ENCODE results near the gene ADSS1.

Gene ADSS1

GRCh38 chr14:104770851-104771272 is 46.8 kb downstream of the ADSS1 start:
- no peak for DNase-seq

- DNase-seq, result no peak
Observed at GRCh38 chr14:104771374-104771773, 47.3 kb downstream of the ADSS1 start.

- no peak for DNase-seq
Observed at GRCh38 chr14:104771918-104772706, 48.1 kb downstream of the ADSS1 start.

- DNase-seq, result no peak
Observed at GRCh38 chr14:104772707-104773504, 48.9 kb downstream of the ADSS1 start.

GRCh38 chr14:104773505-104774452 is 49.8 kb downstream of the ADSS1 start:
- DNase-seq, result no peak

GRCh38 chr14:104774453-104775072 is 50.5 kb downstream of the ADSS1 start:
- no peak for DNase-seq

GRCh38 chr14:104775073-104775489 is 51.1 kb downstream of the ADSS1 start:
- no peak for DNase-seq

- no peak for DNase-seq
Observed at GRCh38 chr14:104776481-104776880, 52.5 kb downstream of the ADSS1 start.

- DNase-seq, result no peak
Observed at GRCh38 chr14:104776961-104777807, 53.2 kb downstream of the ADSS1 start.

GRCh38 chr14:104777808-104778249 is 53.8 kb downstream of the ADSS1 start:
- no peak for DNase-seq

GRCh38 chr14:104778694-104779331 is 54.8 kb downstream of the ADSS1 start:
- DNase-seq, result no peak

GRCh38 chr14:104779776-104780512 is 55.9 kb downstream of the ADSS1 start:
- DNase-seq, result no peak

GRCh38 chr14:104780513-104781030 is 56.5 kb downstream of the ADSS1 start:
- DNase-seq, result no peak

- DNase-seq, result no peak
Observed at GRCh38 chr14:104781271-104782077, 57.4 kb downstream of the ADSS1 start.

- no peak for DNase-seq
Observed at GRCh38 chr14:104782086-104782807, 58.2 kb downstream of the ADSS1 start.

- DNase-seq, result no peak
Observed at GRCh38 chr14:104782808-104783139, 58.7 kb downstream of the ADSS1 start.

GRCh38 chr14:104783484-104784217 is 59.6 kb downstream of the ADSS1 start:
- DNase-seq, result no peak

GRCh38 chr14:104784218-104784568 is 60.2 kb downstream of the ADSS1 start:
- no peak for DNase-seq

Measured in GOT3 (cell line).